NCI-H2029 (cell line): ENCODE results near the gene VEPH1.

Experiments used
- DNase-seq: peaks from one replicate; lab custom pipeline; 2025; lab: John Stamatoyannopoulos, UW

The VEPH1 gene

GRCh38 chr3:157502916-157503595, at the start of gene VEPH1:
Gene VEPH1 (minus strand): TSS chr3:157503416. CDS start chr3:157495349, 8,067 bp downstream.
- no peak for DNase-seq

- no peak for DNase-seq
Observed at GRCh38 chr3:157551961-157552360, 48.7 kb upstream of the VEPH1 start.

DNA sequence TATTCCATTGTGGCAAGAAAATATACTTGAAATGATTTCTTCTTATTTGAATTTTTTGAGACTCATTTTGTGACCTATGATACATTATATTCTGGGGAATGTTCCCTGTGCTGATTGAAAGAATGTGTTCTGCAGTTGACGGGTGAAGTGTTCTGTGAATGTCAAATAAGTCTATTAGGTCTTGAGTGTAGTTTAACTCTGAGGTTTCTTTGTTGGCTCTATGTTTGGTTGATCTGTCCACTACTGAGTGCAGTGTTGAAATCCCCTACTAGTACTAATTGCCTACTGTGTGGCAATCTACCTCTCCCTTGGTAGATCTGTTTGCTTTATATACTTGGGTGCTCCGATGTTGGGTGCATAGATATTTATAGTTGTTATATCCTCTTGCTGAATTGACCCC, 46.3 kb upstream of the VEPH1 start:
- DNase-seq, result no peak

DNA sequence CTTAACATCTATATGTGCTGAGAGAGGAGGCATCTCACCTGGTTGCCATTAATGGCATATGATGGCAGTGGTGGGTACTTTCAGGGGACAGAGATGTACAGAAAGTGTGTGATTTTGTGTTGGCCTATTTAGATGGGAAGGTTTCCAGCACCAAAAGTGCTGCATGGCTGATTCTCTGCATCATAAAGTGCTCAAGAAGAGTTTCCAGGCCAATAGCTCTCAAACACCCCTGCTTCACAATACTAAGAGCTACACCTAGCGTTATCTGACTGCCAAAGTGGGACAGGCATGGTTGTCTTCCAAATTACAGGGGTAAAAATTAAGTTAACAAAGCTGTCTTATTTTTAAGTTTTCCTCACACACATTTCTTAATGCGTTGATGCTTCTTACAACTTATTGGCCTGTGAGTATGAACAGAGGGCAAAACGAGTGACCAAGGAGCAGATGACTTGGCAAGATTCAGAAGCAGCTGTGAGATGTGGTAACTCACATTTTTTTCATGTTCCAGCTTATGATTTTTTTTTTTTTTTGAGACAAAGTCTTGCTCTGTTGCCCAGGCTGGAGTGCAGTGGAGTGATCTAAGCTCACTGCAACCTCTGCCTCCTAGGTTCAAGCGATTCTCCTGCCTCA, 41.4 kb upstream of the VEPH1 start:
- DNase-seq, result no peak

GRCh38 chr3:157543501-157544035, 40.4 kb upstream of the VEPH1 start:
- DNase-seq, result no peak

GRCh38 chr3:157542711-157543500, 39.7 kb upstream of the VEPH1 start:
- peak; percentile 28 for DNase-seq

- DNase-seq, result no peak
Observed at GRCh38 chr3:157541506-157542236, 38.5 kb upstream of the VEPH1 start.

DNA sequence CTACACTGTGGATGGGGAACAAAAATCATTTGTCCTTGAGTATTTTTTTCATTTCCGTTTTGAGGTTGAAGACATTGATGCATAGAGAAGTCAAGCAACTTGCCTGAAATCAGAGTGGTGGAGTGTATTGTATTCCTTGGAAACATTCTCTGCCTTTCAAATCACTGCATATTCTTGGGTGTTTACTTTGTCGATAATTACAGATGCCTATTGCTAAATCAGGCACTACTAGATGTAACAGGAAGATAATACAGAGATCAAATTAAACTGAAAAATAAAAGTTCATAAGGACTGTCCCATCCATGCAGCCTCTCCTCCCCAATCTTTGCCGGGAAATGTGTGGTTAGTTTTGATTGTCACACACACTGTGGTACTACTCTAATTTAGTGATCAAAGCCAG, 37.4 kb upstream of the VEPH1 start:
- DNase-seq, result no peak

GRCh38 chr3:157535667-157536066, 32.5 kb upstream of the VEPH1 start:
- no peak for DNase-seq

GRCh38 chr3:157534725-157535161, 31.5 kb upstream of the VEPH1 start:
- DNase-seq, result no peak

GRCh38 chr3:157533298-157534070, 30.3 kb upstream of the VEPH1 start:
- DNase-seq, result no peak

GRCh38 chr3:157532529-157533297, 29.5 kb upstream of the VEPH1 start:
- peak; percentile 72 for DNase-seq

DNA sequence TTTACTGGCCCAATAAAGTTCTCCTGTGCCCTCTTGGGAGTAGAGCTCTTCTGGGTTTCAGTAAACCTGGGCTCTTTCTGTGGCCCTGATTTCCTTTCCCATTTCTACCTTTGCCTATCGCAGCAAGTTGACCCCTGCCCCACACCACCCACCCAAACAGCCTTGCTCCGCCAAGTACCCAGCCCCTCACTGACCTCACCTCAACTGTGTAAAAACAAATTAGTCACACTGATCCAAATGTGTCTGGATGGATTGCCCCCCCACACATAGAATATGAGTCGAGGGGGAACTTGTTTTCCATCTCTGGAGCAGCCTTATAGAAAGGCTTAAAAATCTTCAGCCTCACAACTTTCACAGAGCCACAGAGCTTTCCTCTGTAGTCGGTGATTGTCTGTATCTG, 28.6 kb upstream of the VEPH1 start:
- no peak for DNase-seq

DNA sequence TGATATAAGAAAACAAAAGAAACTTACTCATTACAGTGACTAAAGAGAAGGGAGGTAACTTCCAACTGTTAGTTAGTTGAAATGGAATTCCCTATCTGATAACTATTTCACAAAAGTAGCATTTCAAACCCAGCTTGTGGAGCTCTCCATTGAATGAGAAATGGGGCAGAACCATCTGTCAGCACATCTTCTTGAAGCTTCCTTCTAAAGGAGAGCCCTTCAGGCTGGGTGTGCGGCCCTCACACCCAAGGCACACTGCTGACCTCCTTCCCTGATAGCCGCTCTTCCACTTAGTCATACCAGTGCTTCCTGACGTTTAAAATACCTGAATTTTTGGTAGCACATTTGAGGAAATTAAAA, 28.1 kb upstream of the VEPH1 start:
- DNase-seq, result no peak

GRCh38 chr3:157530637-157531300, 27.6 kb upstream of the VEPH1 start:
- no peak for DNase-seq

GRCh38 chr3:157529751-157530150, 26.5 kb upstream of the VEPH1 start:
- no peak for DNase-seq

DNA sequence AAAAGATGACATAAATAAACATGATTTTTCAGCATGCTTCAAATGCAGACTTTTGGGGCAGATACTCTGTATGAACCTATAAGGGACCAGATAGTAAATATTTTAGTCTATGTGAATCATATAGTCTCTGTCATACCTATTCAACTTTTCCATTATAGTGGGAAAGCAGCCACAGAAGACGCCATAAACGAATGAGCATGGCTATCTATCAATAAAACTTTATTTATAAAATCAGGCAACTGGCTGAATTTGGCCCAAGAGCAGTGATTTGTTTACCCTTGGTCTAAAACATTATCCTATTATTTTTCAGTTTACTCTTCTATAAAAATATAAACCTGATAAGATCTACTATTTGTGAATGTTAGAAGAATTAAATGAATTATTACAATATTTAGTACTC, 25.9 kb upstream of the VEPH1 start:
- DNase-seq, result no peak

- DNase-seq, result no peak
Observed at GRCh38 chr3:157527131-157527881, 24.1 kb upstream of the VEPH1 start.

- DNase-seq, result no peak
Observed at GRCh38 chr3:157526036-157526435, 22.8 kb upstream of the VEPH1 start.
